Measurements from ENCODE around the gene RTN4R. TPM values are rescaled to one million over a fixed set of nuclear protein-coding genes. Genes with fewer than 3 reads are reported as not detected.
A peak's percentile ranks its signal among the peaks of the same experiment; 100 is the strongest.

RTN4R gene
- total and polyA plus RNA-seq, 2 donors from 2014 or later, result 1.2 to 2.5 TPM

DNA sequence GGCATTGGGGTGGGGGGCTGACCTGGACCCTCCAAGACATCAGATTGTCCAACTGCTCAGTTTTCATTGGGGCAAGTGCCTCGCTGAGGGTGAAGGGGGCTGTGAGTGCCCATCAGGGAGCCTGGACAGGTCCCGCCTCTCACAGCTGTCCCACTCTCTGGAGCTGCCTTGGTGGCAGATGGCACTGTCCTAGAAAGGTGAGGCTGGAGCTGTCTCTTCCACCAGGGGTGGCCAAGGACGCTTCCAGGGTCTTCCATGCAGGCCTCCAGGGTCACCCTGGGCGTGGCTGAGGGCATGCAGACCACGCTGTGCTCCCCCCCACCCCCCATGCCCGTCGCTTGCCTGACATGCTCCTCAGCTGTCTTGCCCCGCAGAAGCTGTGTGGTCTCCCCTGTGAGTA is 63.8 kb downstream of the RTN4R start:
- H3K27ac ChIP-seq (ENCODE audit: low read depth in 2 of 2, low read length in 2 of 2), result peak overlapping the region; percentile 21 to 43
- peaks cover 0 to 28% (median 16%) of the 10 kb centered on the region in 3 donors for H3K4me1 ChIP-seq (ENCODE audit: control insufficient read depth in 2 of 3, insufficient read depth in 2 of 3, low read depth in 1 of 3, low read length in 3 of 3)
- H3K9ac ChIP-seq (ENCODE audit: low read length in 3 of 3), result no peak overlapping the region
- no peaks in the 10 kb centered on the region for H3K36me3 ChIP-seq (ENCODE audit: control insufficient read depth in 2 of 3, insufficient read depth in 3 of 3, low read length in 3 of 3)
- intact Hi-C loops (cut with DNase I), result no loop called here
- DNase-seq, result no peak
- H3K4me3 ChIP-seq (ENCODE audit: low read length in 3 of 3), result no peak overlapping the region
- peaks cover 2% of the 10 kb centered on the region for H3K27me3 ChIP-seq (ENCODE audit: control insufficient read depth, insufficient read depth, low read length)
- H3K9me3 ChIP-seq (ENCODE audit: control insufficient read depth in 2 of 3, insufficient read depth in 1 of 3, low read length in 3 of 3), result no peaks in the 10 kb centered on the region
- no peak for FAIRE-seq
- TF ChIP-seq, protein P1, sequence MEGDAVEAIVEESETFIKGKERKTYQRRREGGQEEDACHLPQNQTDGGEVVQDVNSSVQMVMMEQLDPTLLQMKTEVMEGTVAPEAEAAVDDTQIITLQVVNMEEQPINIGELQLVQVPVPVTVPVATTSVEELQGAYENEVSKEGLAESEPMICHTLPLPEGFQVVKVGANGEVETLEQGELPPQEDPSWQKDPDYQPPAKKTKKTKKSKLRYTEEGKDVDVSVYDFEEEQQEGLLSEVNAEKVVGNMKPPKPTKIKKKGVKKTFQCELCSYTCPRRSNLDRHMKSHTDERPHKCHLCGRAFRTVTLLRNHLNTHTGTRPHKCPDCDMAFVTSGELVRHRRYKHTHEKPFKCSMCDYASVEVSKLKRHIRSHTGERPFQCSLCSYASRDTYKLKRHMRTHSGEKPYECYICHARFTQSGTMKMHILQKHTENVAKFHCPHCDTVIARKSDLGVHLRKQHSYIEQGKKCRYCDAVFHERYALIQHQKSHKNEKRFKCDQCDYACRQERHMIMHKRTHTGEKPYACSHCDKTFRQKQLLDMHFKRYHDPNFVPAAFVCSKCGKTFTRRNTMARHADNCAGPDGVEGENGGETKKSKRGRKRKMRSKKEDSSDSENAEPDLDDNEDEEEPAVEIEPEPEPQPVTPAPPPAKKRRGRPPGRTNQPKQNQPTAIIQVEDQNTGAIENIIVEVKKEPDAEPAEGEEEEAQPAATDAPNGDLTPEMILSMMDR (IDR thresholded peaks at IDR 0.05; ENCODE audit: borderline replicate concordance, extremely low read depth, insufficient read depth), result no peak

DNA sequence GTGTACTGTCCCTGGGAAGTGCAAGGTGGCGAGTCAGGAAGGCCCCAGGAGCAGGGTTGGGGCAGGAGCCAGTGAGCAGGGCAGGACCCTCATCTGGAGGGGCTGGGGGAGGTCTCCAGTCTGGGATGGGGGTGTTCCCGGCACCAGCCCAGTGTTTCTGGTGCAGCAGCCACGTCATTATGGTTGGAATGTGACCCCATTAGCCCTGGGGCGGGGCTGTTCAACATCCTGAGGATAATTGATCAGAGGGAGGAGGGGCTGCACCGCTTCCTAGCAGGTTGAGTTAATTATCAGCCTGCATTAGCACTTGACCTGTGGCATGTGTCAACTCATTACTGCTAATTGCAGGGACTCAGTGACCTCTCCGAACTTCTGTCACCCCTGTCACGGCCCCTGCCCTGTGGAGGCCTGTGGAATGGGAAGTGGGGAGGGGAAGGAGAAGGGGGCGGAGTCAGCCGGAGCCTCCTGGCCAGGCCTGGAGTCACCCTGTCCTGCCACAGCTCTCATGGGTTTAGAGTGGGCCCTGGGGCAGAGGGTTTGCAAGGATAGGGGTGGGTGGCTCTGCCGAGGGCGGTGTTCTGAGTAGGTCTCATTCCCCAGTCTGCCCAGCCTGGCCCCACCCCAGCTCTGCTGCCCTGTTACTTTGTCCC is 64.4 kb downstream of the RTN4R start:
- Histone ChIP-seq H3K9me3 (ENCODE audit: control insufficient read depth in 2 of 3, insufficient read depth in 1 of 3, low read length in 3 of 3) (no peaks in the 10 kb centered on the region), H3K27ac (ENCODE audit: low read depth in 2 of 2, low read length in 2 of 2) (peak overlapping the region in 1 of 2 donors; percentile 21), H3K4me3 (ENCODE audit: low read length in 3 of 3) (no peak overlapping the region), H3K27me3 (ENCODE audit: control insufficient read depth, insufficient read depth, low read length) (peaks cover 4% of the 10 kb centered on the region), H3K36me3 (ENCODE audit: control insufficient read depth in 2 of 3, insufficient read depth in 3 of 3, low read length in 3 of 3) (no peaks in the 10 kb centered on the region), H3K9ac (ENCODE audit: low read length in 3 of 3) (no peak overlapping the region), H3K4me1 (ENCODE audit: control insufficient read depth in 2 of 3, insufficient read depth in 2 of 3, low read depth in 1 of 3, low read length in 3 of 3) (peaks cover 0 to 28% (median 16%) of the 10 kb centered on the region in 3 donors)
- intact Hi-C loops (cut with DNase I), result no loop called here
- FAIRE-seq (no peak), DNase-seq (peak in 4 of 5 donors; percentile 62 to 84 (median 70))
- TF ChIP-seq, protein P1 (IDR thresholded peaks at IDR 0.05; ENCODE audit: borderline replicate concordance, extremely low read depth, insufficient read depth), result no peak

DNA sequence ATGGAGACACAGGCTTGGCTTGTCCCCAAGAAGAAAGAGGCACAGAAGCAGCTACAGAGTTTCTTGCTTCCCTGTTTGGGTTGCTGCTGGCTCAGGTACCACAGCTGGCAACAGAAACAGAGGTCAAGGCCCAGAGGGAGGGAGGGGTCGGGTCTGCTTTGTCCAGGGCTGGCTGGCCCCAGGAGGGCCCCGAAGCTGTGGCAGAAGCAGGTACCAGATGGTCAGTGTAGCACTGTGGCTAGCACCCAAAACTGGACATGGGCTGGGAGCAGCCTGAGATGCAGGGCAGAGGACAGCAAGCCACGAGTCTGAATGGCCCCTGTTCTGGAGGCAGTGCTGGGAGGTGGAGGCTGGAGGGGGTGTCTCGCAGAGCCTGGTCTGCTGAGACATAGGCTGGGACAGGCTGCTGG is 65.0 kb downstream of the RTN4R start:
- no peak overlapping the region for H3K9ac ChIP-seq (ENCODE audit: low read length in 3 of 3)
- no peaks in the 10 kb centered on the region for H3K36me3 ChIP-seq (ENCODE audit: control insufficient read depth in 2 of 3, insufficient read depth in 3 of 3, low read length in 3 of 3)
- no peaks in the 10 kb centered on the region for H3K9me3 ChIP-seq (ENCODE audit: control insufficient read depth in 2 of 3, insufficient read depth in 1 of 3, low read length in 3 of 3)
- peaks cover 0 to 28% (median 16%) of the 10 kb centered on the region in 3 donors for H3K4me1 ChIP-seq (ENCODE audit: control insufficient read depth in 2 of 3, insufficient read depth in 2 of 3, low read depth in 1 of 3, low read length in 3 of 3)
- TF ChIP-seq, protein P1 (IDR thresholded peaks at IDR 0.05; ENCODE audit: borderline replicate concordance, extremely low read depth, insufficient read depth), result no peak
- H3K27me3 ChIP-seq (ENCODE audit: control insufficient read depth, insufficient read depth, low read length), result peaks cover 4% of the 10 kb centered on the region
- FAIRE-seq (no peak), DNase-seq (no peak)
- intact Hi-C loops (cut with DNase I), result no loop called here
- no peak overlapping the region for H3K4me3 ChIP-seq (ENCODE audit: low read length in 3 of 3)
- no peak overlapping the region for H3K27ac ChIP-seq (ENCODE audit: low read depth in 2 of 2, low read length in 2 of 2)
